ENCODE measurements around the gene EVI2A. TPM values are rescaled to one million over a fixed set of nuclear protein-coding genes. Genes with fewer than 3 reads are reported as not detected.
"Not testable (repeated sequence)": the region's sequence is repeated elsewhere in the genome, so short reads cannot be mapped to it uniquely, and the experiment has no call there.

The EVI2A gene
- total RNA-seq, 1 donor from 2014 or later, result not detected

GRCh38 chr17:31313982-31314781 is 7.2 kb downstream of the EVI2A start, which contains the start of gene EVI2B:
TSS of gene EVI2B (minus strand) at chr17:31314054. CDS start at chr17:31305609, 8,445 bp downstream.
- Mint-ChIP-seq H3K27ac (ENCODE audit: unreplicated experiment) (no peak within 1 kb of the TSS), H3K4me1 (ENCODE audit: unreplicated experiment) (peaks cover 17% of the 10 kb centered on the region), H3K27me3 (ENCODE audit: unreplicated experiment) (peaks cover 1% of the 10 kb centered on the region), H3K36me3 (ENCODE audit: low read depth, unreplicated experiment) (peaks cover 5% of the 10 kb centered on the region), H3K4me3 (ENCODE audit: unreplicated experiment) (no peak within 1 kb of the TSS), H3K9me3 (ENCODE audit: unreplicated experiment) (no peaks in the 10 kb centered on the region)
- DNase-seq (ENCODE audit: low spot score), result no peak
- no peak for TF ChIP-seq CTCF (IDR thresholded peaks at IDR 0.05; ENCODE audit: unreplicated experiment)

GRCh38 chr17:31312223-31312622 is 9.2 kb downstream of the EVI2A start:
- not testable (repeated sequence) for H3K4me3 Mint-ChIP-seq (ENCODE audit: unreplicated experiment); H3K27ac Mint-ChIP-seq (ENCODE audit: unreplicated experiment); H3K27me3 Mint-ChIP-seq (ENCODE audit: unreplicated experiment); H3K9me3 Mint-ChIP-seq (ENCODE audit: unreplicated experiment); H3K4me1 Mint-ChIP-seq (ENCODE audit: unreplicated experiment); DNase-seq (ENCODE audit: low spot score); H3K36me3 Mint-ChIP-seq (ENCODE audit: low read depth, unreplicated experiment)

GRCh38 chr17:31311526-31311925 is 9.9 kb downstream of the EVI2A start:
- Mint-ChIP-seq H3K4me3 (ENCODE audit: unreplicated experiment) (no peak overlapping the region), H3K9me3 (ENCODE audit: unreplicated experiment) (no peaks in the 10 kb centered on the region), H3K27me3 (ENCODE audit: unreplicated experiment) (peaks cover 1% of the 10 kb centered on the region), H3K36me3 (ENCODE audit: low read depth, unreplicated experiment) (peaks cover 5% of the 10 kb centered on the region), H3K4me1 (ENCODE audit: unreplicated experiment) (peaks cover 10% of the 10 kb centered on the region), H3K27ac (ENCODE audit: unreplicated experiment) (no peak overlapping the region)
- no peak for DNase-seq (ENCODE audit: low spot score)
- TF ChIP-seq CTCF (IDR thresholded peaks at IDR 0.05; ENCODE audit: unreplicated experiment), result no peak

GRCh38 chr17:31310886-31311285 is 10.5 kb downstream of the EVI2A start:
- TF ChIP-seq CTCF (IDR thresholded peaks at IDR 0.05; ENCODE audit: unreplicated experiment), result no peak
- H3K4me3 Mint-ChIP-seq (ENCODE audit: unreplicated experiment), result no peak overlapping the region
- peaks cover 1% of the 10 kb centered on the region for H3K27me3 Mint-ChIP-seq (ENCODE audit: unreplicated experiment)
- H3K36me3 Mint-ChIP-seq (ENCODE audit: low read depth, unreplicated experiment), result peaks cover 5% of the 10 kb centered on the region
- H3K27ac Mint-ChIP-seq (ENCODE audit: unreplicated experiment), result no peak overlapping the region
- peaks cover 10% of the 10 kb centered on the region for H3K4me1 Mint-ChIP-seq (ENCODE audit: unreplicated experiment)
- DNase-seq (ENCODE audit: low spot score), result no peak
- H3K9me3 Mint-ChIP-seq (ENCODE audit: unreplicated experiment), result no peaks in the 10 kb centered on the region

- H3K9me3 Mint-ChIP-seq (ENCODE audit: unreplicated experiment), result no peaks in the 10 kb centered on the region
- peaks cover 5% of the 10 kb centered on the region for H3K36me3 Mint-ChIP-seq (ENCODE audit: low read depth, unreplicated experiment)
- no peak for DNase-seq (ENCODE audit: low spot score)
- H3K27me3 Mint-ChIP-seq (ENCODE audit: unreplicated experiment), result peaks cover 1% of the 10 kb centered on the region
- H3K4me1 Mint-ChIP-seq (ENCODE audit: unreplicated experiment), result peaks cover 10% of the 10 kb centered on the region
- no peak overlapping the region for H3K27ac Mint-ChIP-seq (ENCODE audit: unreplicated experiment)
- no peak for TF ChIP-seq CTCF (IDR thresholded peaks at IDR 0.05; ENCODE audit: unreplicated experiment)
- peak overlapping the region; percentile 44 for H3K4me3 Mint-ChIP-seq (ENCODE audit: unreplicated experiment)
These were observed 11.2 kb downstream of the EVI2A start for GRCh38 chr17:31310260-31310659.
